Stomach smooth muscle (tissue), 2 donors: Measurements from ENCODE around the gene SPESP1.

Source experiments
- H3K27ac ChIP-seq: one replicate; pipeline ENCODE4 v1.7.0; 2013; ENCODE audit warnings: mild to moderate bottlenecking, low read length, inconsistent platforms
- H3K27me3 ChIP-seq, 2 donors: one replicate each; pipeline ENCODE4 v1.7.0; 2013; ENCODE audit warnings: low read length in 2 of 2; ENCODE audit not compliant: insufficient read depth in 2 of 2, control insufficient read depth in 1 of 2
- H3K36me3 ChIP-seq, 2 donors: one replicate each; pipeline ENCODE4 v1.7.0; 2013; ENCODE audit warnings: low read length in 2 of 2; ENCODE audit not compliant: control insufficient read depth in 2 of 2, insufficient read depth in 2 of 2
- H3K4me1 ChIP-seq: one replicate; pipeline ENCODE4 v1.7.0; 2013; ENCODE audit warnings: low read length; ENCODE audit not compliant: control insufficient read depth, insufficient read depth
- H3K4me3 ChIP-seq, 2 donors: one replicate each; pipeline ENCODE4 v1.7.0; 2013; ENCODE audit warnings: low read length in 2 of 2
- H3K9ac ChIP-seq, 2 donors: one replicate each; pipeline ENCODE4 v1.7.0; 2013; ENCODE audit warnings: low read length in 2 of 2, mild to moderate bottlenecking in 1 of 2
- H3K9me3 ChIP-seq, 2 donors: one replicate each; pipeline ENCODE4 v1.7.0; 2013; ENCODE audit warnings: low read length in 2 of 2; ENCODE audit not compliant: control insufficient read depth in 2 of 2
- donor health status: healthy.
- donor health status: Pancreatic carcinoma.

The SPESP1 gene

DNA sequence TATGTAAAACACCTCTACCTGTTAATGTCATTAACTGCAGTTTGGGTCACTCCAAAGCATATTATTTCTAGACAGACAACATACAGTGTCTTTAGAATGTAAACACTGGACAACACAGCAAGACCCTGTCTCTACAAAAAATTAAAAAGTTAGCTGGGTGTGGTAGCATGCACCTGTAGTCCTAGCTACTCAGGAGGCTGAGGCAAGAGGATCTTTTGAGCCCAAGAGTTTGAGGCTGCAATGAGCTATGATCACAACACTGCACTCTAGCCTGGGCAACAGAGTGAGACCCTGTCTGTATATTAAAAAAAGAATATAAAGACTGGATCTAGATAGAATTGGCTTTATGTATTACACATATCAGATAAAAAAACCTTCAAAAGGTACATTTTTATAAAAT lies 20.0 kb upstream of the SPESP1 start:
- H3K9me3 ChIP-seq = no peaks in the 10 kb centered on the region
- peaks cover 0 to 3% of the 10 kb centered on the region in 2 donors for H3K27me3 ChIP-seq
- H3K36me3 ChIP-seq = no peaks in the 10 kb centered on the region
- H3K4me1 ChIP-seq = no peaks in the 10 kb centered on the region
- H3K4me3 ChIP-seq = no peak overlapping the region
- no peak overlapping the region for H3K9ac ChIP-seq
- no peak overlapping the region for H3K27ac ChIP-seq

DNA sequence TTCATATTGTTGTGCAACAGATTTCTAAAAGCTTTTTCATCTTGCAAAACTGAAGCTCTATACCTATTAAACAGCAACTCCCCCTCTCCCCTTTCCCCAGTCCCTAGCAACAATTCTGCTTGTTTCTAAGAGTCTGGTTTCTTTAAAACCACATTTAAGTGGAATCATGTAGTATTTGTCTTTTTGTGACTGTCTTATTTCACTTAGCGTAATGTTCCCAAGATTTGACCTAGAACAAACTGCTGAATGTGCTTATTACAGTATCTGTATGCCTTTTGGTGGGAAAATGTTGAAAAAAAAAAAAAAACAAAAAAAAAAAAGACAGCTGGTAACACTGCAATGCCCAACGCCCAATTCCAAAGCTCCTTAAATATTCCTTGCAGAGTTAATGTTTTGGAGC lies 19.5 kb upstream of the SPESP1 start:
- no peak overlapping the region for H3K9ac ChIP-seq
- H3K4me1 ChIP-seq = no peaks in the 10 kb centered on the region
- no peak overlapping the region for H3K27ac ChIP-seq
- H3K36me3 ChIP-seq = no peaks in the 10 kb centered on the region
- H3K4me3 ChIP-seq = no peak overlapping the region
- no peaks in the 10 kb centered on the region for H3K9me3 ChIP-seq
- peaks cover 0 to 3% of the 10 kb centered on the region in 2 donors for H3K27me3 ChIP-seq

DNA sequence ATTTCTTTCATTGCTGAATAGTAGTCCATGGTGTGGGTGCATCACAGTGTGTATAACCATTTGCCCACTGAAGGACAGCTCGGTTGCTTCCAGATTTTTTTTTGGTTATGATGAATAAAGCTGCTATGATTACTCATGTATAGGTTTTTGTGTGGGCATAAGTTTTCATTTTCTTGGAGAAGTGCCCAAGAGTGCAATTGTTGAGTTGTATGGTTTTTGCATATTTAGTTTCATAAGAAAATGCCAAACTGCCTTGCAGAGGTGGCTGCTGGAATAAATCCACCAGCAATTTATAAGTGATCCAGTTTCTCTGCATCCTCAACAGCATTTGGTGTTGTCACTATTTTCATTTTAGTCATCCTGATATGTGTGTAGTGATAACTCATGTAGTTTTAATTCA lies 8.4 kb upstream of the SPESP1 start:
- Histone ChIP-seq H3K36me3 (no peaks in the 10 kb centered on the region), H3K27me3 (no peaks in the 10 kb centered on the region), H3K27ac (no peak overlapping the region), H3K9me3 (no peaks in the 10 kb centered on the region), H3K4me1 (no peaks in the 10 kb centered on the region), H3K4me3 (no peak overlapping the region), H3K9ac (no peak overlapping the region)

DNA sequence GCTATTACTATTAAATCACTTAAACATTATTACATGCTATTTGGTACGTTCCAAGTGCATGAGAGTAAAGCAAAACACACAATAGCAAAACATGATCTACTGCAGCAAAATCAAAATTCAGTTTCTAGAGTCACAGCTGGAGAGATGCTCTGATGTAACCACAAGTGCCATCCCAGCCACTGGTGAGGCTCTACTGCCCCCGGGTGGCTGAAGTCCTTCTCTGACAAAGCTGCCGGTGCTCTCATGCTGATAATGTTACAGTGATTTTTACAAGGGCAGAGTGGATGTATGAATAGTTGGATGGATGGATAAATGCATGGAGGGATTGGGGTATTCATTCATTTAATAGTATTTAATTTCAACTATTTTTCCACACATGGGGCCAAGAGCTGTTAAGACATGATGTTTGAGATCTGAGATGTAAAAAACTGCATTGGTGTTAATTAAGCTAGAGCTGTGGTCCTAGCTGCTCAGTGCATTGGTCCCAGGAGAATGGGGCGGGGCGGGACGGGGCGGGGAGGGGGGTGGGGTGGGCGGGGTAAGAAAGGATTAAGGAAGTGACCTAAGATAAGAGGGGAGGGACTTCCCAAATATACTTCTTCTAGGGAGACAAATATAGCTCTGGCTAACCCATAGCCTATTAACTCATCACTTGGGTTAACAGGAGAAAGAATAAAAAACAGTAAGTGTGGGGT lies 5.3 kb upstream of the SPESP1 start:
- H3K9ac ChIP-seq = no peak overlapping the region

DNA sequence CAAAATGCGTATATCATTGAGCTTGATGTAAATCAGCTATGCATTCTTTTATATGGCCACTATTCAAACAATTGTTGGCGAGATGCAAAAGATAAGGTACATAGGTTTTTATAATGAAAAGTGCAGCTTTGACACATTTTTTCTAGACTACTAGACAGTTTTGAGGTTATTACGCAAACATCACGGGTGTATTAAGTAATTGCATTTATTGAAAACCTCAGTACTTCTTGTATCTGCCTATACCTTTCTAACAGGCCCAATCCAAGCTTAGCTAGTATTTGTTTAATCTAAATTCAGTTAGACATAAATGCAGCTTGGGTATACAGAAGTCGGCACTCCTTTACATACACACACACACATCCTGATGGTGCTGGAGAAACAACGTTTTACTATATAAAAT lies 2.7 kb downstream of the SPESP1 start:
- no peaks in the 10 kb centered on the region for H3K9me3 ChIP-seq
- no peak overlapping the region for H3K4me3 ChIP-seq
- peaks cover 0 to 3% of the 10 kb centered on the region in 2 donors for H3K27me3 ChIP-seq
- H3K9ac ChIP-seq = no peak overlapping the region
- no peaks in the 10 kb centered on the region for H3K4me1 ChIP-seq
- no peak overlapping the region for H3K27ac ChIP-seq
- H3K36me3 ChIP-seq = no peaks in the 10 kb centered on the region

More for the DNA sequence above, 5.3 kb upstream of the SPESP1 start:
- no peaks in the 10 kb centered on the region for H3K9me3 ChIP-seq
- no peak overlapping the region for H3K27ac ChIP-seq
- H3K4me3 ChIP-seq = no peak overlapping the region
- H3K27me3 ChIP-seq = no peaks in the 10 kb centered on the region
- H3K36me3 ChIP-seq = no peaks in the 10 kb centered on the region
- H3K4me1 ChIP-seq = no peaks in the 10 kb centered on the region

DNA sequence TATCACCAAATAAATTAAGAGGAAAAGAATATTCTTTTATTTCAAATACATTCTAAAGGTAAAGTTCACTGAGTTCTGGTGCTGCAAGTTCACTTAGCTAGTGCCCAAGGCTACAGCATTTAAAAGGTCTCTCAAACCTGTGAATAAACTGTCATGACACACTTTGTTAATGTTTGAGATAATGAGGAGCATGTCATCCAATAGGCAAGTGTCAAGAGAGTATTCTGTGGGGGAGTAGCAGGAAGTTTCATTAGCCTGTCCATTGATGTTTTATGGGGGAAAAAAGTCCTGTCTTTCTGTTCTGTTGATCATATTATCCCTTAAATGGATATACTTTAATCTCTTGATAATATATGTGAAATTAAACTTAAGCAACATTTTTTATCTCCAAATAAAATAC lies 4.0 kb downstream of the SPESP1 start:
- Histone ChIP-seq H3K4me3 (no peak overlapping the region), H3K27ac (no peak overlapping the region), H3K4me1 (no peaks in the 10 kb centered on the region), H3K9me3 (no peaks in the 10 kb centered on the region), H3K27me3 (peaks cover 0 to 3% of the 10 kb centered on the region in 2 donors), H3K36me3 (no peaks in the 10 kb centered on the region), H3K9ac (no peak overlapping the region)

DNA sequence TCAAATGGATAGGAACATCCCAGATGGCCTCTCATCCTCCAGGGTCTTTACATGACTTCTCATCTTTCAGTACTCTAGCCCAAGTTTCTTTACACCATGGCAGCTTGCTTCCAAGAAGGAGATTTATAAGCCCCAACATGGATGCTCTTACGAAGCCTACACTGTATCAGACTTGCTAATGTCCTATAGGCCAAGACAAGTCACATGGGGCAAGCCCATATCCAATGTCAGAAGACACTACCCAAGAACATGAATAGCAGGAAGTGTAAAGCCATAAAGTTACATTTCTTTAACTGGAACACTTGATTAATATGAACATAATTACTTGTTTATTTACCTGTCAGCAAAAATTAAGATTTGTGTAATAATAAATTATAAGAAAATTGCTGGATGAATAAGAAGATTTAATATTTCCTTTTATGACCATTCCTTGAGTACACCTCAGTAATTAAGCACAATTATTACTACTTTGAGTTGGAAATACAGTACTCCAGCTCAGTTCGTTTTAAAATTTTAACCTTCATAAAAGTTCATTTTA lies 5.1 kb downstream of the SPESP1 start:
- Histone ChIP-seq H3K36me3 (no peaks in the 10 kb centered on the region), H3K27me3 (peaks cover 0 to under 1% of the 10 kb centered on the region in 2 donors), H3K27ac (no peak overlapping the region), H3K9ac (no peak overlapping the region), H3K4me1 (no peaks in the 10 kb centered on the region), H3K9me3 (no peaks in the 10 kb centered on the region), H3K4me3 (no peak overlapping the region)

DNA sequence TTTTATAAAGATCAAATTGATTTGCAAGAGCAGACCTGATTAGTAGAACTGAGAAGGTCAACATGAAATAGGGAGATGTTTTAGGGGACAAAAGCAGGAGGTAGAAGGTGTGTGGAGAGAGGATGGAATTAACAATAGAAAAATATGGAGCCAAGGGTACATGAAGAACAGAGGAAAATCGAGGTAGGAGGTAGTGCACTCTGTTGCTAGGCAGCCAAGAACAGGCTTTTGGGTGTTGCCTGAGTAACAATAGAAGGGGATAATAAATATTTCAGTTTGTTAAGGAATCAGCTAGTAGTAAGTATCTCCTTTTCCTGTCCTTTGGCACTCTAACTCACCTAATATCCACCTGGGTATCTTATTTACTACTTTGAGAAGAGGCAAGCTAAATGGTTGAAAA lies 9.2 kb downstream of the SPESP1 start:
- no peaks in the 10 kb centered on the region for H3K9me3 ChIP-seq
- no peak overlapping the region for H3K9ac ChIP-seq
- no peak overlapping the region for H3K27ac ChIP-seq
- no peaks in the 10 kb centered on the region for H3K4me1 ChIP-seq
- no peaks in the 10 kb centered on the region for H3K36me3 ChIP-seq
- no peak overlapping the region for H3K4me3 ChIP-seq
- H3K27me3 ChIP-seq = no peaks in the 10 kb centered on the region

DNA sequence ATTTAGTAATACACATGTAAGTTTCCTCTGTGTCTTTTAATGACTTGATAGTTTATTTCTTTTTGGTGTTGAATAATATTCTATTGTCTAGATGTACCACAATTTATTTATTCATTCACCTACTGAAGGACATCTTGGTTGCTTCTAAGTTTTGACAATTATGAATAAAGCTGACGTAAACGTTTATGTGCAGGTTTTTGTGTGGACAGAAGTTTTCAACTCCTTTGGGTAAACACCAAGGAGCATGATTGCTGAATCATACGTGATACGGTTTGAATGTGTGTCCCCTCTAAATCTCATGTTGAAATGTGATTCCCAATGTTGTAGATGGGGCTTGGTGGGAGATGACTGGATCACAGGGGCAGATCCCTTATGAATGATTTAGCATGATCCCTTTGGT lies 21.5 kb downstream of the SPESP1 start:
- no peaks in the 10 kb centered on the region for H3K27me3 ChIP-seq
- no peak overlapping the region for H3K27ac ChIP-seq
- no peaks in the 10 kb centered on the region for H3K36me3 ChIP-seq
- no peaks in the 10 kb centered on the region for H3K4me1 ChIP-seq
- peaks cover 0 to 2% of the 10 kb centered on the region in 2 donors for H3K9me3 ChIP-seq
- no peak overlapping the region for H3K4me3 ChIP-seq
- no peak overlapping the region for H3K9ac ChIP-seq

DNA sequence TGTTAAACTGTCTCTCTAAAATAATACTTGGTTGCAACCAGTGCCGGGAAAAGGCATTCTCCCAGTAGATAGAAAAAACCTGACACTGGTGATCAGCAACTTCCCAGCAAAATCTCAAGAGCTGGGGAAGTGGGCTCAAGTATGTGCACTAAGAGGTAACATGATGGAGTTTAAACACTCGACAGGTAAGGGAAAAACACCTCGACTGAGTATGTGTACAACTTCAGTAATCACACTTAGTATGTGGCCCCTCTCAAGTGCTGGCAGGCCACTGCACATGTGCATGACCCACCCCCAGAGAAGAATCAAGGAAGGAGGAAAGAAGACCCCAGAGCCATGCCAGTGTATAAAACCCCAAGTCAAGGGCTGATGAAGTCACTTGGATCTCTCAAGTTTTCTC lies 27.4 kb downstream of the SPESP1 start:
- Histone ChIP-seq H3K27ac (no peak overlapping the region), H3K9ac (no peak overlapping the region), H3K27me3 (no peaks in the 10 kb centered on the region), H3K4me1 (no peaks in the 10 kb centered on the region), H3K9me3 (no peaks in the 10 kb centered on the region), H3K36me3 (no peaks in the 10 kb centered on the region), H3K4me3 (no peak overlapping the region)

DNA sequence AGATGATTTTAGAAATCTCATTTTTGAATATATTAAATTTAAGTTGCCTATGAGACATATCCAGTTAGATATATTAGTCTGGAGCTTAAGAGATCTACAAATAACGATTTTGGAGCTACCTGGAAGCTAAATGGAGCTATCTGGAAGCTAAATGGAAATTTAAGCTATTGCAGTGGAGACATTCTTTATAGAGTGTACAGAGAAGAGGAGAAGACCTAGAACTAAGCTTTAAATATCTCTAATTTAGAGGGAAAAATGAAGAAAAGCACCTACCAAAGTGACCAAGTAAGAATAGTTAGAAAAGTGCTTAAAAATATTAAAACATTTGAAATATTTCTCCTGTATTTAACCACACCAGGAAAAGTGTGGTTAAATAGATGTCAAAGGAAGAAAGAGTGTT lies 28.3 kb downstream of the SPESP1 start:
- H3K9me3 ChIP-seq = no peaks in the 10 kb centered on the region
- H3K27ac ChIP-seq = no peak overlapping the region
- H3K4me3 ChIP-seq = no peak overlapping the region
- H3K36me3 ChIP-seq = no peaks in the 10 kb centered on the region
- H3K9ac ChIP-seq = no peak overlapping the region
- no peaks in the 10 kb centered on the region for H3K4me1 ChIP-seq
- H3K27me3 ChIP-seq = no peaks in the 10 kb centered on the region
